ENCODE results near the gene ECT2.
"Not testable (repeated sequence)": the region's sequence is repeated elsewhere in the genome, so short reads cannot be mapped to it uniquely, and the experiment has no call there.

Gene ECT2

DNA sequence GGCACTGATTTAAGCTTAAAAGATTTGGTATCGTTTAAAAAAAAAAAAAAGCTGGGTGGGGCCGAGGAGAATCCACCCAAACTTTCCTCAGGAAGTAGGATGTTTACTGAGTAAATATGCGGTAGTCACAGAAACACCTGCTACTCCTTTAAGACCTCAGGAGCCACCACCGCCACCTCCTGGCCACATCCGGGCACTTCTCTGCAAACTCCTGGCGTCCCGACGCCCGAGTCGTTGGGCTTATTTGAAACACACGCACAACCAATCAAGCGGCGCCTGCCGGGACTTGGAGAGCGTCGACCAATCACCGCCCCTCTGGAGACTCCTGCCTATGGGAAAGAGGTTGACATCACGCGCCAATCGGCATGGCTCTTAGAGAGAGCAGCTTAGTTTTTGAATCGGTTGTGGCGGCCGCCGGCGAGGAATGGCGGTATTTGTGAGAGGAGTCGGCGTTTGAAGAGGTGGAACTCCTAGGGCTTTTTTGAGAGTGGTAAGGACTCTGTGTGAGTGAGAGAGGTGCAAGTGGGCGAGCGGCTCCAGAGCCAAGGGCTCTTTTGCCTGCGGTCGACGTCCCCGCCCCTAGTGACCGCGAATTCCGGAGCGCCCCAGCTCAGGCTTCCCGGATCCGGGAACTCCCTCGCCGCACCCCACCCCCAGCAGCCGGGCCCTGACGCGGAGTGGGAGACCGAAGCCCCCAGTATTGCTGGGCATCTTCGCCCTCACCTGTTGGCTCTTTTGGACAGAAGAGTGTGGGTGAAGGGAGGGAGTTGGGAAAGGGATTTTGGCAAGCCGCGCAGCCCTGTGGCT lies at the start of gene ECT2:
TSS of gene ECT2 (plus strand) at position 359 of the 807 bp plus-strand sequence. CDS start 3,805 bp downstream, outside the sequence.
- H3K27me3 ChIP-seq (ENCODE audit: control insufficient read depth, insufficient read depth, low read length): no peaks in the 10 kb centered on the region
- peak within 1 kb of the TSS; percentile 61 for H3K27ac ChIP-seq (ENCODE audit: low read depth, low read length)
- peak within 1 kb of the TSS; percentile 45 for H3K9ac ChIP-seq (ENCODE audit: low read length)

GRCh38 chr3:172700936-172701455 lies 49.5 kb upstream of the ECT2 start:
- Histone ChIP-seq H3K36me3 (ENCODE audit: control insufficient read depth, insufficient read depth, low read length) (no peaks in the 10 kb centered on the region), H3K27me3 (ENCODE audit: control insufficient read depth, insufficient read depth, low read length) (no peaks in the 10 kb centered on the region), H3K4me1 (ENCODE audit: control insufficient read depth, insufficient read depth, low read length) (no peaks in the 10 kb centered on the region), H3K4me3 (ENCODE audit: low read length) (no peak overlapping the region), H3K27ac (ENCODE audit: low read depth, low read length) (no peak overlapping the region), H3K9ac (ENCODE audit: low read length) (no peak overlapping the region)

More for the DNA sequence above, at the start of gene ECT2:
- H3K36me3 ChIP-seq (ENCODE audit: control insufficient read depth, insufficient read depth, low read length): no peaks in the 10 kb centered on the region
- peak within 1 kb of the TSS; percentile 92 for H3K4me3 ChIP-seq (ENCODE audit: low read length)
- H3K4me1 ChIP-seq (ENCODE audit: control insufficient read depth, insufficient read depth, low read length): peaks cover 3% of the 10 kb centered on the region

- Histone ChIP-seq H3K27me3 (ENCODE audit: control insufficient read depth, insufficient read depth, low read length) (no peaks in the 10 kb centered on the region), H3K4me1 (ENCODE audit: control insufficient read depth, insufficient read depth, low read length) (no peaks in the 10 kb centered on the region), H3K9ac (ENCODE audit: low read length) (no peak overlapping the region), H3K27ac (ENCODE audit: low read depth, low read length) (no peak overlapping the region), H3K4me3 (ENCODE audit: low read length) (no peak overlapping the region), H3K36me3 (ENCODE audit: control insufficient read depth, insufficient read depth, low read length) (no peaks in the 10 kb centered on the region)
Measured at GRCh38 chr3:172701751-172702150, 48.8 kb upstream of the ECT2 start.

DNA sequence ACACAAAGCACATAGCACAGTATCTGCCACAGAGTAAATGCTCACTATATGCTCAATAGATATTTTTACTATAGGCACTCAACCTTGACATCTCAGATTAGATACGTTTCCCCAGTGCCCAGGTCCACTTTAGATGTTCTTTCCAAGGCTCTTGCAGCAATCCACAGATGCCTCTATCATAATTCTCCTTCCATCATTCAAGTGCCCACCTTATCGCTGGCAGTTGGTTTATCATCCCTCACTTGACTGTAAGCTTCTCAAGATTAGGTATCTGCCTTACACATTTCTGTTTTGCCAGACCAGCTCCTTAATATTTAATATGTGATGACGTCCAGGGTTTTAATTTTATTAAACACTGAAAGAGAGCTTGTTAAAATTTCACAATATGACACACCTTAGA lies 48.3 kb upstream of the ECT2 start:
- Histone ChIP-seq H3K27ac (ENCODE audit: low read depth, low read length) (no peak overlapping the region), H3K27me3 (ENCODE audit: control insufficient read depth, insufficient read depth, low read length) (no peaks in the 10 kb centered on the region), H3K36me3 (ENCODE audit: control insufficient read depth, insufficient read depth, low read length) (no peaks in the 10 kb centered on the region), H3K9ac (ENCODE audit: low read length) (no peak overlapping the region), H3K4me3 (ENCODE audit: low read length) (no peak overlapping the region), H3K4me1 (ENCODE audit: control insufficient read depth, insufficient read depth, low read length) (no peaks in the 10 kb centered on the region)

- not testable (repeated sequence) for H3K27me3 ChIP-seq (ENCODE audit: control insufficient read depth, insufficient read depth, low read length); H3K27ac ChIP-seq (ENCODE audit: low read depth, low read length); H3K9ac ChIP-seq (ENCODE audit: low read length); H3K4me3 ChIP-seq (ENCODE audit: low read length); H3K36me3 ChIP-seq (ENCODE audit: control insufficient read depth, insufficient read depth, low read length); H3K4me1 ChIP-seq (ENCODE audit: control insufficient read depth, insufficient read depth, low read length)
Measured at GRCh38 chr3:172702731-172703130, 47.8 kb upstream of the ECT2 start.

DNA sequence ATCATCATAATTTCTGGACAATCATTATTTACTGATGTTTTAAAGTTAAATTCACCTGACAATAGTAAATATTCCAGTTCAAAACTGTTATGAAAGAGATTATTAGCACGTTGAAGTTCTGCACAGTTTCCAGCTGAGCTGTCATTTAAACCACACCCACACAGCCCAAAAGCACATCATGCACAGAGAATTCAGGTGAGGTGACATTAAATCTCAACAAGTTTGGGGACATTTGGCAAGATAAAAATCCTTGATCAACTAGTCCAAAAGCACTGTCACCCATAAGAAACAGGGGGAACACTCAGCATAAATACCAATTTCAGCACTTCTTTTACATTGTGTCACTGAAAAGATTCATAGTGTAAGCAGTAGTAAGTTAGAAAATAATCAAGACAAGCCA lies 46.5 kb upstream of the ECT2 start:
- Histone ChIP-seq H3K4me1 (ENCODE audit: control insufficient read depth, insufficient read depth, low read length) (no peaks in the 10 kb centered on the region), H3K27ac (ENCODE audit: low read depth, low read length) (no peak overlapping the region), H3K27me3 (ENCODE audit: control insufficient read depth, insufficient read depth, low read length) (no peaks in the 10 kb centered on the region), H3K36me3 (ENCODE audit: control insufficient read depth, insufficient read depth, low read length) (no peaks in the 10 kb centered on the region), H3K9ac (ENCODE audit: low read length) (no peak overlapping the region), H3K4me3 (ENCODE audit: low read length) (no peak overlapping the region)

GRCh38 chr3:172705170-172705569 lies 45.4 kb upstream of the ECT2 start:
- Histone ChIP-seq H3K27ac (ENCODE audit: low read depth, low read length) (no peak overlapping the region), H3K4me3 (ENCODE audit: low read length) (no peak overlapping the region), H3K4me1 (ENCODE audit: control insufficient read depth, insufficient read depth, low read length) (peaks cover 5% of the 10 kb centered on the region), H3K27me3 (ENCODE audit: control insufficient read depth, insufficient read depth, low read length) (no peaks in the 10 kb centered on the region), H3K9ac (ENCODE audit: low read length) (no peak overlapping the region), H3K36me3 (ENCODE audit: control insufficient read depth, insufficient read depth, low read length) (no peaks in the 10 kb centered on the region)

- H3K4me3 ChIP-seq (ENCODE audit: low read length): no peak overlapping the region
- H3K27ac ChIP-seq (ENCODE audit: low read depth, low read length): no peak overlapping the region
- H3K4me1 ChIP-seq (ENCODE audit: control insufficient read depth, insufficient read depth, low read length): peaks cover 5% of the 10 kb centered on the region
- no peaks in the 10 kb centered on the region for H3K36me3 ChIP-seq (ENCODE audit: control insufficient read depth, insufficient read depth, low read length)
- H3K9ac ChIP-seq (ENCODE audit: low read length): no peak overlapping the region
- H3K27me3 ChIP-seq (ENCODE audit: control insufficient read depth, insufficient read depth, low read length): no peaks in the 10 kb centered on the region
Measured at GRCh38 chr3:172707030-172707429, 43.5 kb upstream of the ECT2 start.

GRCh38 chr3:172707967-172708366 lies 42.6 kb upstream of the ECT2 start:
- Histone ChIP-seq H3K27me3 (ENCODE audit: control insufficient read depth, insufficient read depth, low read length) (no peaks in the 10 kb centered on the region), H3K27ac (ENCODE audit: low read depth, low read length) (no peak overlapping the region), H3K9ac (ENCODE audit: low read length) (no peak overlapping the region), H3K4me1 (ENCODE audit: control insufficient read depth, insufficient read depth, low read length) (peaks cover 5% of the 10 kb centered on the region), H3K4me3 (ENCODE audit: low read length) (no peak overlapping the region), H3K36me3 (ENCODE audit: control insufficient read depth, insufficient read depth, low read length) (no peaks in the 10 kb centered on the region)

GRCh38 chr3:172708921-172709773 lies 41.4 kb upstream of the ECT2 start:
- H3K36me3 ChIP-seq (ENCODE audit: control insufficient read depth, insufficient read depth, low read length): no peaks in the 10 kb centered on the region
- H3K27me3 ChIP-seq (ENCODE audit: control insufficient read depth, insufficient read depth, low read length): no peaks in the 10 kb centered on the region
- no peak overlapping the region for H3K9ac ChIP-seq (ENCODE audit: low read length)
- H3K27ac ChIP-seq (ENCODE audit: low read depth, low read length): no peak overlapping the region
- peak overlapping the region; percentile 92 for H3K4me3 ChIP-seq (ENCODE audit: low read length)
- H3K4me1 ChIP-seq (ENCODE audit: control insufficient read depth, insufficient read depth, low read length): peaks cover 5% of the 10 kb centered on the region

GRCh38 chr3:172709774-172710663 lies 40.5 kb upstream of the ECT2 start:
- H3K27ac ChIP-seq (ENCODE audit: low read depth, low read length): peak overlapping the region; percentile 78
- H3K4me3 ChIP-seq (ENCODE audit: low read length): peak overlapping the region; percentile 92
- H3K27me3 ChIP-seq (ENCODE audit: control insufficient read depth, insufficient read depth, low read length): no peaks in the 10 kb centered on the region
- H3K4me1 ChIP-seq (ENCODE audit: control insufficient read depth, insufficient read depth, low read length): peaks cover 5% of the 10 kb centered on the region
- H3K36me3 ChIP-seq (ENCODE audit: control insufficient read depth, insufficient read depth, low read length): no peaks in the 10 kb centered on the region
- peak overlapping the region; percentile 27 for H3K9ac ChIP-seq (ENCODE audit: low read length)
